ENCODE results near the gene LPP. TPM values are rescaled to one million over a fixed set of nuclear protein-coding genes. Genes with fewer than 3 reads are reported as not detected.

The LPP gene
- total and polyA plus RNA-seq, 8 donors: 23.1 to 220 (median 26.7) TPM

DNA sequence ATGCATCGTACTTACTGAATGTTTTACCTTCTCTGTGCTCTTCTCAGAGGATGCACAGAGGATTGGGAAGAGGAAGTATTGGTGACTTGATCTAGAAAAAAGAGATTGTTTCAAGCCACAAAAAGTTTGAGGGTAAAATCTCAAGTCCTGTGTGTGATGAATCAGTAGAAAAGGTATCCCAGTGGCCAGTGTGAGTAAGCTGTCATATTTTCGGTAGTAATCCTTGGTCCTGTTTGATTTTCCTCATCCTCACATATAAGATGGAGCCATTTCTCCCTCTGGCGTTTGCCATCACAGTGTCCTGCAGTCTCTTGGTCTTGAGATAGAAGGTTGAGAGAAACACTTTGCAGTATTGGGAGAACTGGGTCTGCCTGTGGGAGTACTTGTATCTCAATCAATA, 166.8 kb downstream of the LPP start:
- DNase-seq: no peak
- Histone ChIP-seq H3K27ac (no peak overlapping the region), H3K9me3 (no peaks in the 10 kb centered on the region), H3K36me3 (no peaks in the 10 kb centered on the region), H3K4me3 (no peak overlapping the region), H3K4me1 (peaks cover 0 to 8% of the 10 kb centered on the region in 2 donors), H3K27me3 (no peaks in the 10 kb centered on the region)
- no peak for ATAC-seq
- TF ChIP-seq, protein P1, sequence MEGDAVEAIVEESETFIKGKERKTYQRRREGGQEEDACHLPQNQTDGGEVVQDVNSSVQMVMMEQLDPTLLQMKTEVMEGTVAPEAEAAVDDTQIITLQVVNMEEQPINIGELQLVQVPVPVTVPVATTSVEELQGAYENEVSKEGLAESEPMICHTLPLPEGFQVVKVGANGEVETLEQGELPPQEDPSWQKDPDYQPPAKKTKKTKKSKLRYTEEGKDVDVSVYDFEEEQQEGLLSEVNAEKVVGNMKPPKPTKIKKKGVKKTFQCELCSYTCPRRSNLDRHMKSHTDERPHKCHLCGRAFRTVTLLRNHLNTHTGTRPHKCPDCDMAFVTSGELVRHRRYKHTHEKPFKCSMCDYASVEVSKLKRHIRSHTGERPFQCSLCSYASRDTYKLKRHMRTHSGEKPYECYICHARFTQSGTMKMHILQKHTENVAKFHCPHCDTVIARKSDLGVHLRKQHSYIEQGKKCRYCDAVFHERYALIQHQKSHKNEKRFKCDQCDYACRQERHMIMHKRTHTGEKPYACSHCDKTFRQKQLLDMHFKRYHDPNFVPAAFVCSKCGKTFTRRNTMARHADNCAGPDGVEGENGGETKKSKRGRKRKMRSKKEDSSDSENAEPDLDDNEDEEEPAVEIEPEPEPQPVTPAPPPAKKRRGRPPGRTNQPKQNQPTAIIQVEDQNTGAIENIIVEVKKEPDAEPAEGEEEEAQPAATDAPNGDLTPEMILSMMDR (IDR thresholded peaks at IDR 0.05): no peak
- intact Hi-C loops (cut with DNase I): no loop called here

DNA sequence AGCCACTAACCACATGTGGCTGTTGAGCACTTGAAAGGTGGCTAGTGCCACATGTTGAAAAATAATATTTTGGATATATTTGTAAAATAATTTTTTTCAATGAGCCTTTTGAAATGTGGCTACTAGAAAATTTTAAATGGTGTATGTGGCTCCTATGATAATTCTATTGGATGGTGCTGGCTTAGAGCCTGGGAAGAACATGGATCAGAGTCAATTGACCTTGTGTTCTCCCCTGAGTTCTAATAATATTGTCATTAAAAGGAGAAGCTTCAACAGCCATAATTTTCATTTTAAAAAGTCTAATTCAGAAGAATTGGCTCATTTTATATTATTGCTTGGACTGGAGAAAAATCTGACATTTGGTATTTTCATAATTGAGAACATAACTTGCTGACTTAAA, 167.3 kb downstream of the LPP start:
- Histone ChIP-seq H3K4me3 (no peak overlapping the region), H3K9me3 (no peaks in the 10 kb centered on the region), H3K4me1 (peaks cover under 1 to 7% of the 10 kb centered on the region in 2 donors), H3K27ac (no peak overlapping the region), H3K27me3 (no peaks in the 10 kb centered on the region), H3K36me3 (no peaks in the 10 kb centered on the region)
- intact Hi-C loops (cut with DNase I): no loop called here
- DNase-seq (no peak), ATAC-seq (no peak)
- TF ChIP-seq, protein P1 (IDR thresholded peaks at IDR 0.05): no peak

DNA sequence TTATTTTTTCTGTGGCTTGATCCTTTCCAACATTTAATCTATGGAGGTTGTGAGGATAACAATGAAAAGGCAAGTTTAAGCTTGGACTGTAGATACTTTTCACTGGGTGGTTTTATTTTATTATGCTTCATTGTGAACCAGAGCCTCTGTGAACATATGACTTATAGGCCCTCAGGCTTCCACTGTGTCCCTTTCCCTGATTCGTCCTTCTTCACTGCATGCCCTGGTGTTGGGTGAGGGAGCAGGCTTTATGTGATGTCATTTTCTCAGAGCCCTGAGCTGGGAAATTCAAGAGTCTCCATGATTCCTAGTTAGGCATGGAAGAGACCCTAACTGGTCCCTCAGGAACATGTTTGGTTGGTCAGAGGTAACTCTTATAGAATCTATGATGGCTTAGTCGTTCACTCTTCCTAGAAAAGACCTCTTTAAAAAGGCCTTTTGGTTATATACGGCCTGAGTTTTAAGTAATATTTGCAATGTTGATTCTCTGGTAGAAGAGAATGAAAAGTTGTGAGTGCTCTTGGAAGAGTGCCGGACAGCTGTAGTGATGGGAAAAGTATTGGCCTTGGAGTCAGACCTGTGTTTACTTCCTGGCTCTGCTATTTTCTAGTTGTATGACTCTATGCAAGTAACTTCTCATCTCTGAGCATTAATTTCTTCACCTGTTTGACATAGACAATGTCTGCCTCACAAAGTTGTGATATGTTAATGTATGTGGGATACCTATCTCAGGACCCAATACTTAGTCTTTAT, 168.4 kb downstream of the LPP start:
- no peak overlapping the region for H3K4me3 ChIP-seq
- no peaks in the 10 kb centered on the region for H3K36me3 ChIP-seq
- no peak for ATAC-seq
- no peaks in the 10 kb centered on the region for H3K9me3 ChIP-seq
- peaks cover 0 to 4% of the 10 kb centered on the region in 2 donors for H3K4me1 ChIP-seq
- intact Hi-C loops (cut with DNase I): no loop called here
- TF ChIP-seq, protein P1 (IDR thresholded peaks at IDR 0.05): no peak
- no peaks in the 10 kb centered on the region for H3K27me3 ChIP-seq
- DNase-seq: no peak
- no peak overlapping the region for H3K27ac ChIP-seq

DNA sequence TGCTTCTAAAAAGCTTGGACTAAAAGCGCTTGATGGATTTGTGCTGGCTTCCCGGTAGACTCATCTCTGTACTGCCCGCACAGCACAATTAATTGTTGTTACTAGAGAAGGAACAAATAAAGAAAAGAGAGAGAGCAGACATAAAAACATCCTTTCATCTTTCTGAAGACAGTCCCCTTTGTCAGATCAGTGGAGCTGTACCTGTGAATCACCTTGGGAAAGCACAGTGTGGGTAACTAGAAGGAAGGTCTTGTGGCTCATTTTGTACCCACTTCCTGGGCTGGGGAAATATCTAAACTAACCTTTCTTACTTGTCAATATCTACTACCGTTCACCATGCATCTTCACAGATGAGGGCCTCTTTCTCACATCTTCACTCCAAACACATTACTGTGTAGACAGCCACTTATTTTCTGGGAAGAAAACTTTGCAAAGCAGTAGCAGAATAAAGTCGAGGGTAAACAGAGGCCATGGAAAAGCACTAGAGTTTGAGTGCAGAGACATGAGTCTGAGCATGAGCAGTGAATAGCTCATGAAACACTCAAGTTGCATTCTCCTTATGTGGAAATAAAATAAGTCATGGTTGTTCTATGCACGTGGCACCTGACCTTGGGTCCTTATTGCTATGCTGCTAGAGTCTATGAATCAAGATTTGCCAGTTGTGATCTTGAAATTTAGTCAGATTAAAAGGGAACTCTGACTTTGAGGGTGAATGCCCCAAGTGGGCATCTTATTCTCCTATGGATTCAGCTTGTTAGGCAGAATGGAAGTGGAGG, 169.3 kb downstream of the LPP start:
- intact Hi-C loops (cut with DNase I): no loop called here
- Histone ChIP-seq H3K27me3 (no peaks in the 10 kb centered on the region), H3K36me3 (no peaks in the 10 kb centered on the region), H3K9me3 (no peaks in the 10 kb centered on the region), H3K27ac (no peak overlapping the region), H3K4me1 (peaks cover 0 to 4% of the 10 kb centered on the region in 2 donors), H3K4me3 (no peak overlapping the region)
- ATAC-seq (no peak), DNase-seq (no peak)
- TF ChIP-seq, protein P1 (IDR thresholded peaks at IDR 0.05): no peak

DNA sequence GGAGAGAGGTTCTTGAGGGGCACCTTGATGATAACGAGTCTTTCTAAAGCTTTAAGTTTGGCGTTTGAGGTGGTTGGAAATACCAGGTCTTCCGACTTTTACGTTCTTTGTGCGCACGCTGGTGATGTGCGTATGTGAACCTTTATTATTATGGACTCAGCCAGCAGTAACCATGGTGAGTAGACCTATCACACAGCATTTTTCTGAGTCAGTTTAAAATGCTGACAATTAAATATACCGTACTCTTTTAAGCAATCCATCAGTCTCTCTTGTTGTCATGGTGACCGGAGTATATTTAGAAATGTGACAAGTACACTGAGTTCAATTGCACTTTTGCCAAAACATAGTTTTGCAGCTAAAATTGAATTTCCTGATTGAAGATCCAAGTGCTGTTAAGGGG, 172.2 kb downstream of the LPP start:
- DNase-seq (no peak), ATAC-seq (no peak)
- intact Hi-C loops (cut with DNase I): no loop called here
- Histone ChIP-seq H3K4me3 (no peak overlapping the region), H3K36me3 (no peaks in the 10 kb centered on the region), H3K4me1 (peaks cover 0 to 4% of the 10 kb centered on the region in 2 donors), H3K27ac (no peak overlapping the region), H3K27me3 (no peaks in the 10 kb centered on the region), H3K9me3 (no peaks in the 10 kb centered on the region)
- TF ChIP-seq, protein P1 (IDR thresholded peaks at IDR 0.05): no peak

Measured in left lung (tissue), 10 donors.